ENCODE results near the gene DSG3. TPM values are rescaled to one million over a fixed set of nuclear protein-coding genes. Genes with fewer than 3 reads are reported as not detected.

The DSG3 gene
- total and polyA plus RNA-seq, 10 of the 15 experiments (the other 5 are each of a cell fraction or from before 2014, with no cell fraction given) = 0.01 to 0.36 (median 0.30) TPM

GRCh38 chr18:31490833-31491232 lies 43.3 kb downstream of the DSG3 start (continued):
- no peak for TF ChIP-seq ATF2 (IDR thresholded peaks at IDR 0.05; ENCODE audit: low read length)
- no peak for TF ChIP-seq ZNF687 (IDR thresholded peaks at IDR 0.05)
- TF ChIP-seq FOS (IDR thresholded peaks at IDR 0.05; ENCODE audit: borderline replicate concordance, extremely low read depth, insufficient read length) = no peak
- TF ChIP-seq MTA2 (IDR thresholded peaks at IDR 0.05; ENCODE audit: low read depth) = no peak
- no peak for TF ChIP-seq SMAD5 (IDR thresholded peaks at IDR 0.05; ENCODE audit: low read depth)
- TF ChIP-seq SMC3 (IDR thresholded peaks at IDR 0.05; ENCODE audit: borderline replicate concordance, low read length) = no peak

GRCh38 chr18:31491586-31491985 lies 44.0 kb downstream of the DSG3 start:
- DNase-seq (ENCODE audit: low read depth, low spot score) = no peak
- FAIRE-seq = no peak
- Histone ChIP-seq H3K27me3 (replicated peaks in 1 of 2; ENCODE audit: control insufficient read depth in 2 of 2, insufficient read depth in 2 of 2, low read length in 1 of 2) (no peaks in the 10 kb centered on the region), H3K79me2 (ENCODE audit: control insufficient read depth, insufficient read depth, low read length) (no peaks in the 10 kb centered on the region), H3K9me3 (replicated peaks; ENCODE audit: control insufficient read depth, insufficient read depth, low read length) (no peaks in the 10 kb centered on the region; the same call in 2 of the 3 replicates), H3K9ac (ENCODE audit: control insufficient read depth, insufficient read depth, low read length) (no peak overlapping the region), H3K4me2 (ENCODE audit: control insufficient read depth, insufficient read depth) (no peak overlapping the region), H3K27ac (ENCODE audit: control insufficient read depth, insufficient read depth) (no peak overlapping the region), H3K4me1 (ENCODE audit: control insufficient read depth, insufficient read depth, low read length) (peaks cover 7% of the 10 kb centered on the region), H4K20me1 (ENCODE audit: control insufficient read depth, insufficient read depth) (no peaks in the 10 kb centered on the region), H3K36me3 (ENCODE audit: control insufficient read depth in 2 of 2, insufficient read depth in 2 of 2, low read length in 1 of 2) (no peaks in the 10 kb centered on the region), H2AFZ (ENCODE audit: control insufficient read depth, low read depth, low read length) (no peak overlapping the region), H3K4me3 (no peak overlapping the region)
- SMC1A ChIA-PET (ENCODE audit: uncharacterized antibody, unreplicated experiment) = interaction anchor here (0.8 to 5.1 kb wide), 12 partner anchors 9 to 246 kb away, joined by 3 to 53 read pairs (median 4); no protein-coding TSS in a partner anchor
- RAD21 ChIA-PET (ENCODE audit: unreplicated experiment) = interaction anchor here (0.5 to 3.7 kb wide), 8 partner anchors 8 to 168 kb away, joined by 3 to 33 read pairs (median 4); no protein-coding TSS in a partner anchor
- in situ Hi-C loops (cut with MboI) = no loop called here
- intact Hi-C loops (cut with micrococcal nuclease; ENCODE audit: unreplicated experiment) = loop anchor here (10.0 kb wide), 1 partner anchor 257 kb away; no protein-coding TSS in a partner anchor
- no peak for ATAC-seq
- no TSS peak for BruUV-seq (replicated peaks)
- CTCF ChIA-PET = interaction anchor here (0.6 to 3.2 kb wide), 10 partner anchors 10 to 143 kb away, joined by 3 to 26 read pairs (median 4); no protein-coding TSS in a partner anchor
- POLR2A ChIA-PET = interaction anchor here (1.0 to 4.6 kb wide), 2 partner anchors 8 to 187 kb away, joined by 3 to 35 read pairs; no protein-coding TSS in a partner anchor
- no peak for TF ChIP-seq EP300 (IDR thresholded peaks at IDR 0.05; ENCODE audit: borderline replicate concordance in 1 of 2, control insufficient read depth in 1 of 2, low read depth in 2 of 2, low read length in 2 of 2)
- TF ChIP-seq KLF5 (IDR thresholded peaks at IDR 0.05; ENCODE audit: partially characterized antibody) = no peak
- TF ChIP-seq YBX1 (IDR thresholded peaks at IDR 0.05) = no peak
- TF ChIP-seq IKZF1 (conservative IDR thresholded peaks at IDR 0.05) = no peak
- no peak for TF ChIP-seq MEF2B (IDR thresholded peaks at IDR 0.05; ENCODE audit: partially characterized antibody, poor library complexity, severe bottlenecking)
- no peak for TF ChIP-seq ESRRA (IDR thresholded peaks at IDR 0.05; ENCODE audit: low read length)
- TF ChIP-seq GABPA (IDR thresholded peaks at IDR 0.05; ENCODE audit: low read depth) = no peak
- TF ChIP-seq CBX3 (IDR thresholded peaks at IDR 0.05; ENCODE audit: borderline replicate concordance, low read depth) = no peak
- no peak for TF ChIP-seq RELA (IDR thresholded peaks at IDR 0.05; ENCODE audit: borderline replicate concordance, partially characterized antibody)
- TF ChIP-seq GATAD2B (conservative IDR thresholded peaks at IDR 0.05; ENCODE audit: low read depth) = no peak

All from GM12878 (cell line).